Progenitor cell of endocrine pancreas (in vitro differentiated cells): Measurements from ENCODE around the gene EBF3. TPM values are rescaled to one million over a fixed set of nuclear protein-coding genes. Genes with fewer than 3 reads are reported as not detected.

Experiments used
- DNase-seq: peaks from one replicate; pipeline ENCODE4 v3.0.0; 2021; ENCODE audit warnings: low spot score; ENCODE audit not compliant: unreplicated experiment
- H3K27ac Mint-ChIP-seq: 2 replicates; pipeline ENCODE4 v1.8.0; 2021; ENCODE audit warnings: mild to moderate bottlenecking, moderate library complexity, mixed read lengths
- H3K27me3 Mint-ChIP-seq: 2 replicates; pipeline ENCODE4 v1.8.0; 2021; ENCODE audit warnings: mixed read lengths
- H3K36me3 Mint-ChIP-seq: 2 replicates; pipeline ENCODE4 v1.8.0; 2022; ENCODE audit warnings: mixed read lengths; ENCODE audit not compliant: insufficient read depth
- H3K4me1 Mint-ChIP-seq: 2 replicates; pipeline ENCODE4 v1.8.0; 2021; ENCODE audit warnings: low read depth, mixed read lengths
- H3K4me3 Mint-ChIP-seq: 2 replicates; pipeline ENCODE4 v1.8.0; 2021; ENCODE audit warnings: low read depth, mild to moderate bottlenecking, moderate library complexity, mixed read lengths
- H3K9me3 Mint-ChIP-seq: 2 replicates; pipeline ENCODE4 v1.8.0; 2021; ENCODE audit warnings: low read depth, mixed read lengths
- total RNA-seq: library from RNA; stranded (reverse); gene quantifications from 2 replicates; pipeline ENCODE4 v1.2.1, GENCODE V29; 2021
- TF ChIP-seq, protein P1 (sequence below): fragments of 200-600 bp; sonication (generic); IDR thresholded peaks from one replicate; pipeline ENCODE4 v1.5.0; 2021; ENCODE audit warnings: antibody characterized with exemption, mild to moderate bottlenecking; ENCODE audit not compliant: unreplicated experiment

The EBF3 gene
- total RNA-seq, 1 donor from 2014 or later: 0.19 TPM

DNA sequence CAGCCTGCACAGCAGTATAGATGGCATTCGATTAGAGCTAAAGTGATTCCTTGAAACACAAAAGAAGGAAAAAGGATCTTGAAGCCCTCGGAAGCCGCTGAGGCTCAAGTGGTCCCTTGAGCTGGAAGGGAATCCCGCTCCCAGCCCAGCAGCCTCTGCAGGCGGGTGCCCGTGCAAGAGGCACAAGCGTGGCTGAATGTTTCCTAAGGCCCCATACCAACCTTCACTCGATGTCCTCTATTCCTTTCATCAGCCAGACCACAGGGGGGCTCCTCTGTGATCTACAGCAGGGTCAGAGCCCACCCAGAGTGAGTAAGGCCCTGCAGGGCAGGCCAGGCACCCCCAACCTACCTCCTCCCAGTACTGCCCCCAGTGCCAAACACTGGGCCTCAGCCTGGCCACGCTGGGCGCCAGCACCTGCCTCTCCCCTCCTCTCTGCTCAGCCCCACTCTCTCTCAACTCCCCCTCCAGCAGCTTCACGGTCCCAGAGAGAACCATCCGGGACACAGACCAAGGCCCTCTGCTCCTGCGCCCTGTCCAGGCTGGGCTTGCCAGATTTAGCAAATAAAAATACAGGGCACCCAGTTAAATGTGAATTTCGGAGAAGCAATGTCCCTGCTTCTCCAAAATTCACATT is 30.5 kb downstream of the EBF3 start:
- Mint-ChIP-seq H3K4me3 (no peak overlapping the region), H3K9me3 (no peaks in the 10 kb centered on the region), H3K36me3 (no peaks in the 10 kb centered on the region), H3K27me3 (peaks cover 75% of the 10 kb centered on the region), H3K27ac (no peak overlapping the region), H3K4me1 (no peaks in the 10 kb centered on the region)
- no peak for DNase-seq
- TF ChIP-seq, protein P1, sequence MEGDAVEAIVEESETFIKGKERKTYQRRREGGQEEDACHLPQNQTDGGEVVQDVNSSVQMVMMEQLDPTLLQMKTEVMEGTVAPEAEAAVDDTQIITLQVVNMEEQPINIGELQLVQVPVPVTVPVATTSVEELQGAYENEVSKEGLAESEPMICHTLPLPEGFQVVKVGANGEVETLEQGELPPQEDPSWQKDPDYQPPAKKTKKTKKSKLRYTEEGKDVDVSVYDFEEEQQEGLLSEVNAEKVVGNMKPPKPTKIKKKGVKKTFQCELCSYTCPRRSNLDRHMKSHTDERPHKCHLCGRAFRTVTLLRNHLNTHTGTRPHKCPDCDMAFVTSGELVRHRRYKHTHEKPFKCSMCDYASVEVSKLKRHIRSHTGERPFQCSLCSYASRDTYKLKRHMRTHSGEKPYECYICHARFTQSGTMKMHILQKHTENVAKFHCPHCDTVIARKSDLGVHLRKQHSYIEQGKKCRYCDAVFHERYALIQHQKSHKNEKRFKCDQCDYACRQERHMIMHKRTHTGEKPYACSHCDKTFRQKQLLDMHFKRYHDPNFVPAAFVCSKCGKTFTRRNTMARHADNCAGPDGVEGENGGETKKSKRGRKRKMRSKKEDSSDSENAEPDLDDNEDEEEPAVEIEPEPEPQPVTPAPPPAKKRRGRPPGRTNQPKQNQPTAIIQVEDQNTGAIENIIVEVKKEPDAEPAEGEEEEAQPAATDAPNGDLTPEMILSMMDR: no peak

DNA sequence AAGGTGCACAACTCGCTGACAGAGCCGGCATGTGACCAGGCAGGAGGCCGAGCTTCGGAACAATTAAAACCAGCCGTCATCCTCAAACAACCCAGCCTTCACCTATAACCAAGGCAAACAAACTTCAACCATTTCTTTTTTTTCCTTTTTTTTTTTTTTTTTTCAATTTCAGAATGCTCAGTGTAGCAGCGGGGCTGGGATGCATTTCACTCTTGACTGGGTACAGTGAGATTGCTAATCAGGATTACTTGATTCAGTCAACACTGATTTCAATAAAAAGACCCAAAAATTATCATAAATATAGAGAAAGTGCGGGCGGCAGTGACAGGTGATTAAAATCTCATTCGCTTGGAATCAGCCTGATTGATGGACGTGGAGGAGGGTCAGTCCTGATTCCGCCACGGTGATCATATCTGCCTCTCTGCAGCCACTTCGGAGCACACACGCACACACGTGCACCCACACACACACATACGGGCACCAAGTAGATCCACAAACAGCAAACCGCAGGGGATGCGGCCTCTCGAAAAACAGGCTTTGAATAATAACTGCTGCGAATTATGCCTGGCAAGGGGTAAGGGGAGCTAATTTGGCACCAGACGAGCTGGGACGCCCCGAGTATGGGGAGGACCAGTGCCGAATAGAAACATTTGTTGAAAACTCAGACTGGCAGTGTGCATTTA is 31.2 kb downstream of the EBF3 start:
- H3K4me1 Mint-ChIP-seq: no peaks in the 10 kb centered on the region
- TF ChIP-seq, protein P1: no peak
- no peaks in the 10 kb centered on the region for H3K36me3 Mint-ChIP-seq
- H3K9me3 Mint-ChIP-seq: no peaks in the 10 kb centered on the region
- DNase-seq: no peak
- no peak overlapping the region for H3K27ac Mint-ChIP-seq
- H3K4me3 Mint-ChIP-seq: no peak overlapping the region
- H3K27me3 Mint-ChIP-seq: peaks cover 76% of the 10 kb centered on the region

DNA sequence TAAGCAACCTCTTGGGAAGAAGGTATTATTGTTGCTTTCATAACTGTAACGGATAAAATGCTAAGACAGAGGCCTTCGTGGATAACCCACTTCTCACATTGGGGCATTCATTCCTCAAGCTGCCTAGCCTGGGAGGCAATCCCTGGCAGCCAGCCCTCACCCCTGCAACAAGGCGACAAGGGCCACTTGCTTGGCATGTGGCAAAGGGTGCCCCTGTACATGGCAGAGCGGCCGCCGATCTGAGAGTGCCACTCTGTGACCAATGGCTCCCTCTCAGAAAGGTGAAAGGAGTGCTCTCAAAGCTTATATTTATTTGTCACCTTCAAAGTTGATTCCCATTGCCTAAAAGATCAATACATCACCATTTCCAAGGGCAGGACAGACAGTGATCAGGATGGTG is 31.9 kb downstream of the EBF3 start:
- TF ChIP-seq, protein P1: no peak
- Mint-ChIP-seq H3K9me3 (no peaks in the 10 kb centered on the region), H3K27ac (no peak overlapping the region), H3K4me1 (no peaks in the 10 kb centered on the region), H3K36me3 (no peaks in the 10 kb centered on the region), H3K27me3 (peaks cover 76% of the 10 kb centered on the region), H3K4me3 (no peak overlapping the region)
- DNase-seq: no peak

DNA sequence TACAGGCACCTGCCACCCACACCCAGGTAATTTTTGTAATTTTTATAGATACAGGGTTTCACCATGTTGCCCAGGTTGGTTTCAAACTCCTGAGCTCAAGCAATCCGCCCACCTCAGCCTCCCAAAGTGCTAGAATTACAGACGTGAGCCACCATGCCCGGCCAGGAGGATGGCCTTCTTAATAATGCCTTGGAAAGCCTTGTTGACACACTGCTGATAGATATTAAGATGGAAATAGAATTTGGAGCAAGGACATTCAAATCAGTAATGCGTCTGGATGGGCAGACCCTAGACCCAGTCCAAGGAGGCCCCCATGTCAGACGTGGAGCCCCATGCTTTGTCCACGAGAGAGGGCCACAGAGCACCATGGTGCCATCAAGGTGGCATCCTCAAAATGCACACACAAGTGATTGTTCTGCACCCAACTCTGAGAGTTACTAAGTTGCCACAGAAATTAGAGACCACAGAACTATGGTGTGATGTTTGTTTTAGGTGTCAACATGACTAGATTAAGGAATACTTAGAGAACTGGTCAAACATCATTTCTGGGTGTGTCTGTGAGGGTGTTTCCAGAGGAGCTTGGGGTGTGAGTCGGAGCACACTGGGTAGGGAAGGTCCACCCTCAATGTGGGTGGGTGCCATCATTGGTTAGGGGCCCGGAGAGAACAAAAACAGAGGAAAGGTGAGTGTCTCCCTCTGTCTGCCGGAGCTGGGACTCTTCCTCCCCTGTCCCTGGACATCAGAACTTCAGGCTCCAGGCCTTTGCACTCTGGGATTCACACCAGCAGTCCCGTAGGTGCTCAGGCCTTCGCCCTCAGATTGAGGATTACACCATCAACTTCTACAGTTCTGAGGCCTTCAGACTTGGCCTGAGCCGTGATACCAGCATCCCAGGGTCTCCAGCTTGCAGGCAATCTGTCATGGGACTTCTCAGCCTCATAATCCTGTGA is 34.5 kb downstream of the EBF3 start:
- H3K36me3 Mint-ChIP-seq: no peaks in the 10 kb centered on the region
- no peak overlapping the region for H3K27ac Mint-ChIP-seq
- H3K4me1 Mint-ChIP-seq: no peaks in the 10 kb centered on the region
- TF ChIP-seq, protein P1: no peak
- no peaks in the 10 kb centered on the region for H3K9me3 Mint-ChIP-seq
- peaks cover 74% of the 10 kb centered on the region for H3K27me3 Mint-ChIP-seq
- no peak for DNase-seq
- H3K4me3 Mint-ChIP-seq: no peak overlapping the region
